Embryonic facial prominence (tissue), 1 donor: ENCODE measurements around the gene ELOVL4.

Source experiments
- DNase-seq: peaks from one replicate; pipeline ENCODE4 v3.0.0-alpha.2; 2016; ENCODE audit errors: extremely low spot score

Gene ELOVL4

GRCh38 chr6:79913369-79913768 lies 34.0 kb downstream of the ELOVL4 start:
- no peak for DNase-seq

- DNase-seq, result no peak
Observed at GRCh38 chr6:79911992-79912391, 35.4 kb downstream of the ELOVL4 start.

GRCh38 chr6:79909517-79909916 lies 37.8 kb downstream of the ELOVL4 start:
- DNase-seq, result no peak

GRCh38 chr6:79902046-79902445 lies 45.3 kb downstream of the ELOVL4 start:
- DNase-seq, result no peak

GRCh38 chr6:79898076-79898475 lies 49.3 kb downstream of the ELOVL4 start:
- no peak for DNase-seq

- no peak for DNase-seq
Observed at GRCh38 chr6:79896075-79896449, 51.3 kb downstream of the ELOVL4 start.

- no peak for DNase-seq
Observed at GRCh38 chr6:79895382-79896074, 51.8 kb downstream of the ELOVL4 start.

GRCh38 chr6:79894939-79895338 lies 52.4 kb downstream of the ELOVL4 start:
- no peak for DNase-seq

- no peak for DNase-seq
Observed at GRCh38 chr6:79888587-79888986, 58.8 kb downstream of the ELOVL4 start.

GRCh38 chr6:79878142-79878748 lies 69.1 kb downstream of the ELOVL4 start:
- no peak for DNase-seq

- DNase-seq, result no peak
Observed at GRCh38 chr6:79874531-79875134, 72.7 kb downstream of the ELOVL4 start.

- DNase-seq, result no peak
Observed at GRCh38 chr6:79872986-79873385, 74.4 kb downstream of the ELOVL4 start.

GRCh38 chr6:79872303-79872702 lies 75.0 kb downstream of the ELOVL4 start:
- no peak for DNase-seq

- peak; percentile 43 for DNase-seq
Observed at GRCh38 chr6:79869600-79870084, 77.7 kb downstream of the ELOVL4 start.

GRCh38 chr6:79869184-79869583 lies 78.2 kb downstream of the ELOVL4 start:
- no peak for DNase-seq

GRCh38 chr6:79868098-79868722 lies 79.1 kb downstream of the ELOVL4 start:
- DNase-seq, result peak; percentile 52
